HG03025 (cell line): ENCODE data around the gene DNAJC30.
"Not testable (repeated sequence)": the region's sequence is repeated elsewhere in the genome, so short reads cannot be mapped to it uniquely, and the experiment has no call there.

Experiments
- ATAC-seq: cut with Tn5 transposase; IDR thresholded peaks from one replicate; pipeline ENCODE4 v1.9.1; 2021; ENCODE audit warnings: mild to moderate bottlenecking, moderate library complexity; ENCODE audit not compliant: unreplicated experiment, low FRiP score

DNAJC30 gene

GRCh38 chr7:73683788-73684693 lies 788 bp upstream of the DNAJC30 start:
- peak; percentile 19 for ATAC-seq

- no peak for ATAC-seq
These were observed 553 bp downstream of the DNAJC30 start for GRCh38 chr7:73682745-73683055.

- no peak for ATAC-seq
These were observed 2.2 kb downstream of the DNAJC30 start for GRCh38 chr7:73681031-73681430.

GRCh38 chr7:73680501-73680900 lies 2.8 kb downstream of the DNAJC30 start:
- no peak for ATAC-seq

GRCh38 chr7:73679709-73680108 lies 3.5 kb downstream of the DNAJC30 start:
- no peak for ATAC-seq

- no peak for ATAC-seq
These were observed 4.4 kb downstream of the DNAJC30 start for GRCh38 chr7:73678862-73679261.

GRCh38 chr7:73676062-73676461 lies 7.2 kb downstream of the DNAJC30 start:
- not testable (repeated sequence) for ATAC-seq

GRCh38 chr7:73674468-73675124 lies 8.7 kb downstream of the DNAJC30 start:
- no peak for ATAC-seq

GRCh38 chr7:73671857-73672445 lies 11.3 kb downstream of the DNAJC30 start:
- no peak for ATAC-seq

- ATAC-seq = no peak
These were observed 12.0 kb downstream of the DNAJC30 start for GRCh38 chr7:73671322-73671661.

GRCh38 chr7:73669858-73670385 lies 13.3 kb downstream of the DNAJC30 start:
- no peak for ATAC-seq

- ATAC-seq = no peak
These were observed 14.0 kb downstream of the DNAJC30 start for GRCh38 chr7:73669288-73669701.

GRCh38 chr7:73668886-73669230 lies 14.4 kb downstream of the DNAJC30 start:
- no peak for ATAC-seq

GRCh38 chr7:73668103-73668885 lies 15.0 kb downstream of the DNAJC30 start:
- peak; percentile 13 for ATAC-seq

- ATAC-seq = peak; percentile 76
These were observed 15.7 kb downstream of the DNAJC30 start, which contains the start of gene VPS37D for GRCh38 chr7:73667344-73668102. VPS37D (plus strand) TSS chr7:73667831; CDS start chr7:73667959, 128 bp downstream.

GRCh38 chr7:73663033-73663432 lies 20.2 kb downstream of the DNAJC30 start:
- no peak for ATAC-seq

GRCh38 chr7:73660594-73660993 lies 22.7 kb downstream of the DNAJC30 start:
- not testable (repeated sequence) for ATAC-seq

GRCh38 chr7:73659983-73660382 lies 23.3 kb downstream of the DNAJC30 start:
- no peak for ATAC-seq

- not testable (repeated sequence) for ATAC-seq
These were observed 27.9 kb downstream of the DNAJC30 start for GRCh38 chr7:73655309-73655708.

GRCh38 chr7:73652541-73652949 lies 30.7 kb downstream of the DNAJC30 start:
- ATAC-seq = no peak
